NB4 (cell line): ENCODE results near the gene G0S2.

Source experiments
- CTCF ChIP-seq: IDR thresholded peaks from one replicate; pipeline ENCODE4 v1.5.1; 2012; ENCODE audit warnings: low read depth, low read length
- MAX ChIP-seq: IDR thresholded peaks from 2 replicates; pipeline ENCODE4 v1.6.1; 2011; ENCODE audit warnings: low read depth, low read length
- POLR2A ChIP-seq: IDR thresholded peaks from 2 replicates; pipeline ENCODE4 v1.6.1; 2011; ENCODE audit warnings: mild to moderate bottlenecking; ENCODE audit not compliant: insufficient read length; ENCODE audit errors: extremely low read depth

DNA sequence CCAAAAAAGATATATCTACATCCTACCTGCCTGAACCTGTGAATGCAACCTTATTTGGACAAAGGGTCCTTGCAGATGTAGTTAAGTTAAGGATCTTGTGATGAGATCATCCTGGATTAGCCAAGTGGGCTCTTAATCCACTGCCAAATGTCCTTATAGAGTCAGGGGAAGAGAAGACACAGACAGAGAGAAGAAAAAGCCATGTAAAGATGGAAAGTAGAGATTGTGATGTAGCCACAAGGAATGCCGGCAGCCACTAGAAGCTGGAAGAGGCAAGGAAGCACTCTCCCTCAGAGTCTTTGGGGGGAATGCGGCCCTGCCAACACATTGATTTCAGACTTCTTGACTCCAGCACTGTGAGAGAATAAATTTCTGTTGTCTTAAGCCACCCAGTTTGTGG lies 45.6 kb downstream of the G0S2 start:
- no peak for TF ChIP-seq CTCF
- TF ChIP-seq POLR2A: no peak
- no peak for TF ChIP-seq MAX
